Neural progenitor cell (in vitro differentiated cells): ENCODE measurements around the gene BMF. TPM values are rescaled to one million over a fixed set of nuclear protein-coding genes. Genes with fewer than 3 reads are reported as not detected.

Source experiments
- DNase-seq: peaks from one replicate; pipeline ENCODE4 v3.0.0-alpha.2; 2016; ENCODE audit warnings: low spot score
- H2AFZ ChIP-seq: fragments of 200-600 bp; sonication (generic); replicated peaks from 2 replicates; pipeline ENCODE4 v1.6.1; 2016; ENCODE audit warnings: antibody characterized with exemption
- H3F3A ChIP-seq: fragments of 200-600 bp; sonication (generic); 2 replicates; pipeline ENCODE4 v1.6.1; 2016; ENCODE audit warnings: antibody characterized with exemption, low read depth
- H3K27ac ChIP-seq: fragments of 200-600 bp; sonication (generic); 2 replicates; pipeline ENCODE4 v1.5.1; 2016; ENCODE audit warnings: mild to moderate bottlenecking
- H3K27me3 ChIP-seq: fragments of 200-600 bp; sonication (generic); 2 replicates; pipeline ENCODE4 v1.6.1; 2016; ENCODE audit warnings: mild to moderate bottlenecking, moderate library complexity
- H3K36me3 ChIP-seq: fragments of 200-600 bp; sonication (generic); 2 replicates; pipeline ENCODE4 v1.5.1; 2016
- H3K4me1 ChIP-seq: fragments of 200-600 bp; sonication (generic); 2 replicates; pipeline ENCODE4 v1.6.1; 2016; ENCODE audit warnings: mixed run types
- H3K4me2 ChIP-seq: fragments of 200-600 bp; sonication (generic); 2 replicates; pipeline ENCODE4 v1.6.1; 2016
- H3K4me3 ChIP-seq: fragments of 200-600 bp; sonication (generic); 2 replicates; pipeline ENCODE4 v1.5.1; 2016
- H3K79me2 ChIP-seq: fragments of 200-600 bp; sonication (generic); 2 replicates; pipeline ENCODE4 v1.6.1; 2016; ENCODE audit warnings: low read depth
- H3K9ac ChIP-seq: fragments of 200-600 bp; sonication (generic); 2 replicates; pipeline ENCODE4 v1.6.1; 2016
- H3K9me3 ChIP-seq: fragments of 200-600 bp; sonication (generic); 2 replicates; pipeline ENCODE4 v1.5.1; 2016; ENCODE audit warnings: low read depth
- H4K20me1 ChIP-seq: fragments of 200-600 bp; sonication (generic); 2 replicates; pipeline ENCODE4 v1.6.1; 2016; ENCODE audit warnings: low read depth
- H3K27ac Mint-ChIP-seq: 3 replicates; pipeline ENCODE4 v1.8.0; 2021; ENCODE audit warnings: mixed read lengths
- H3K27me3 Mint-ChIP-seq: 2 replicates; pipeline ENCODE4 v1.8.0; 2022; ENCODE audit warnings: low read depth, mild to moderate bottlenecking, inconsistent platforms, moderate library complexity, mixed read lengths; ENCODE audit not compliant: insufficient read depth
- H3K36me3 Mint-ChIP-seq: 3 replicates; pipeline ENCODE4 v1.8.0; 2021; ENCODE audit warnings: mixed read lengths
- H3K4me1 Mint-ChIP-seq: 3 replicates; pipeline ENCODE4 v1.8.0; 2021; ENCODE audit warnings: mixed read lengths
- H3K4me3 Mint-ChIP-seq: 3 replicates; pipeline ENCODE4 v1.8.0; 2021; ENCODE audit warnings: mild to moderate bottlenecking, moderate library complexity, mixed read lengths
- H3K9me3 Mint-ChIP-seq: 3 replicates; pipeline ENCODE4 v1.8.0; 2020; ENCODE audit warnings: mixed read lengths
- CTCF ChIP-seq: fragments of 200-600 bp; sonication (generic); IDR thresholded peaks from 2 replicates; pipeline ENCODE4 v1.5.1; 2017; ENCODE audit warnings: antibody characterized with exemption, mild to moderate bottlenecking
- EZH2 ChIP-seq: fragments of 200-600 bp; sonication (generic); IDR thresholded peaks from 2 replicates; pipeline ENCODE4 v1.6.1; 2017; ENCODE audit warnings: antibody characterized with exemption, mild to moderate bottlenecking, moderate library complexity
- EZH2phosphoT487 ChIP-seq: fragments of 200-600 bp; sonication (generic); IDR thresholded peaks from 2 replicates; pipeline ENCODE4 v1.6.1; 2017; ENCODE audit warnings: antibody characterized with exemption
- total RNA-seq: library from RNA; depleted of rRNA; stranded (reverse); fragments of >200 nt; gene quantifications from 2 replicates; pipeline ENCODE4 v1.2.3, GENCODE V29; 2015; ENCODE audit warnings: low replicate concordance

BMF gene
- total RNA-seq, 1 donor from 2014 or later = 8.0 TPM

DNA sequence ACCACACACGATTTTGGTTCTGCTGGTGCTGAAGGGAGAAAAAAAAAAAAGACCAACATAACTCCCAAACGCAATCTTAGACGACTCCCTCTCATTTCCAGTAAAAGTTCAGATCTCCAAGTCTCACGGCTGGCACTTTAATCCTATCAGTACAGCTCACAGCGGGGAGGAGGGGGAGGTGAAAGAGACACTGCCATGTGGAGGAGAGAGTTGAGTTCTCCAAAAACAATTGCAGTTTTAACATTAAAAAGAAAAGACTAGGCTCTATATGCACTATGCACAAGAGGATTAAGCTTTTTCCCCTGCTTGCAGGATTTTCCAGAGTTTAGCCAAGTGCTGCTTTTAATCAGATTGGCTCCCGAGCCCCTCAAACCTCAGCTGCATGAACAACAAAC, 16.8 kb downstream of the BMF start:
- H3F3A ChIP-seq = peaks cover 59% of the 10 kb centered on the region
- H3K4me2 ChIP-seq = peak overlapping the region; percentile 57
- H3K9ac ChIP-seq = no peak overlapping the region
- H3K27ac ChIP-seq = no peak overlapping the region
- peaks cover 29% of the 10 kb centered on the region for H3K36me3 Mint-ChIP-seq
- peak overlapping the region; percentile 91 for H3K27ac Mint-ChIP-seq
- TF ChIP-seq EZH2phosphoT487 = peak; percentile 47
- TF ChIP-seq CTCF = no peak
- no peak overlapping the region for H2AFZ ChIP-seq
- peaks cover 15% of the 10 kb centered on the region for H3K27me3 Mint-ChIP-seq
- peaks cover 82% of the 10 kb centered on the region for H4K20me1 ChIP-seq
- peaks cover 98% of the 10 kb centered on the region for H3K4me1 Mint-ChIP-seq
- H3K4me3 ChIP-seq = peak overlapping the region; percentile 14
- no peaks in the 10 kb centered on the region for H3K9me3 Mint-ChIP-seq
- DNase-seq = peak; percentile 85
- H3K79me2 ChIP-seq = no peaks in the 10 kb centered on the region
- H3K9me3 ChIP-seq = no peaks in the 10 kb centered on the region
- peak overlapping the region; percentile 60 for H3K4me3 Mint-ChIP-seq
- H3K4me1 ChIP-seq = peaks cover 74% of the 10 kb centered on the region
- no peaks in the 10 kb centered on the region for H3K36me3 ChIP-seq
- H3K27me3 ChIP-seq = peaks cover 40% of the 10 kb centered on the region

GRCh38 chr15:40090774-40091455, 17.8 kb downstream of the BMF start:
- H3K4me3 Mint-ChIP-seq = peak overlapping the region; percentile 53

GRCh38 chr15:40088929-40089755, 19.5 kb downstream of the BMF start:
- Histone ChIP-seq H3K4me2 (peak overlapping the region; percentile 75), H2AFZ (no peak overlapping the region), H3K4me1 (peaks cover 66% of the 10 kb centered on the region), H3K9ac (no peak overlapping the region), H3K9me3 (no peaks in the 10 kb centered on the region), H4K20me1 (peaks cover 67% of the 10 kb centered on the region), H3K4me3 (peak overlapping the region; percentile 31), H3K79me2 (no peaks in the 10 kb centered on the region), H3K27ac (peak overlapping the region; percentile 38), H3K27me3 (peaks cover 35% of the 10 kb centered on the region), H3F3A (peaks cover 56% of the 10 kb centered on the region), H3K36me3 (no peaks in the 10 kb centered on the region)
- Mint-ChIP-seq H3K27ac (peak overlapping the region; percentile 95), H3K4me1 (peaks cover 96% of the 10 kb centered on the region), H3K36me3 (peaks cover 15% of the 10 kb centered on the region), H3K9me3 (no peaks in the 10 kb centered on the region), H3K4me3 (peak overlapping the region; percentile 70), H3K27me3 (peaks cover 13% of the 10 kb centered on the region)
- DNase-seq = peak; percentile 90
- TF ChIP-seq EZH2 (no peak), EZH2phosphoT487 (peak; percentile 78)

More at GRCh38 chr15:40090774-40091455, 17.8 kb downstream of the BMF start:
- Histone ChIP-seq H3K36me3 (no peaks in the 10 kb centered on the region), H3K9me3 (no peaks in the 10 kb centered on the region), H3K79me2 (no peaks in the 10 kb centered on the region), H4K20me1 (peaks cover 78% of the 10 kb centered on the region), H3K4me2 (peak overlapping the region; percentile 57), H3K4me1 (peaks cover 67% of the 10 kb centered on the region), H3K27me3 (peaks cover 40% of the 10 kb centered on the region), H3K4me3 (no peak overlapping the region), H3K27ac (no peak overlapping the region), H3K9ac (no peak overlapping the region), H2AFZ (no peak overlapping the region), H3F3A (peaks cover 59% of the 10 kb centered on the region)
- Mint-ChIP-seq H3K9me3 (no peaks in the 10 kb centered on the region), H3K27ac (peak overlapping the region; percentile 91), H3K4me1 (peaks cover 99% of the 10 kb centered on the region), H3K36me3 (peaks cover 23% of the 10 kb centered on the region), H3K27me3 (peaks cover 15% of the 10 kb centered on the region)
- no peak for DNase-seq
- TF ChIP-seq CTCF = no peak
- no peak for TF ChIP-seq EZH2phosphoT487
- no peak for TF ChIP-seq EZH2
